SIG-M5 (cell line): ENCODE data around the gene ABCB8.
"Not testable (repeated sequence)": the region's sequence is repeated elsewhere in the genome, so short reads cannot be mapped to it uniquely, and the experiment has no call there.

Source experiments
- DNase-seq: peaks from one replicate; lab custom pipeline; 2025; lab: John Stamatoyannopoulos, UW

ABCB8 gene

DNA sequence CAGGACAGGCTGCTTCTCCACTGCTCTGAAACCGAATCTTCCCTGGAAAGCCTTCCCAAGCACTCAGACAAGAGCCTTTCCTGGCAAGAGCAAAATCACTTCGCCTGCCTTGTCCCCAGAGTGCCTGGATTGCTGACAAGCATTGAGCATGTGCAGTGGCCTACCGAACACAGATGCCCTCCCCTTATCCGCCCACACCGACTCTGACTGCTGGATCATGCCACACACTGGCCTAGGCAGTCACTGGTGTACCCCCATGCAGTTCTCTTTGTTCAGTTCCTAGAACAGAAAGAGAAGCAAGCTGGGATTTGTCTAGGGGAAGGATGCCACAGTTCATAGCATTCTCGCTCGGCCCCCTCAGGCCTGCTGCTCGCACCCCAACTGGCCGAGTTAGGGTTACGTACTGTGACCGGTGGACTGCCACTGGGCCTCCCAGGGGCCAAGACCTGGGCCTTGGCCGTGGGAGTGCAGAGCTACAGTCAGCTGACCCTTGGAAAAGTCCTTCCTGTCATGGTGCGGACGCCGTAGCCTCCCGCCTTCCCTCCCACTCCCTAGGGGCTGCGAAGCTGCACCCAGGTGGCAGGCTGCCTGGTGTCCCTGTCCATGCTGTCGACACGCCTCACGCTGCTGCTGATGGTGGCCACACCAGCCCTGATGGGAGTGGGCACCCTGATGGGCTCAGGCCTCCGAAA, 6.9 kb downstream of the ABCB8 start:
- DNase-seq = no peak

DNA sequence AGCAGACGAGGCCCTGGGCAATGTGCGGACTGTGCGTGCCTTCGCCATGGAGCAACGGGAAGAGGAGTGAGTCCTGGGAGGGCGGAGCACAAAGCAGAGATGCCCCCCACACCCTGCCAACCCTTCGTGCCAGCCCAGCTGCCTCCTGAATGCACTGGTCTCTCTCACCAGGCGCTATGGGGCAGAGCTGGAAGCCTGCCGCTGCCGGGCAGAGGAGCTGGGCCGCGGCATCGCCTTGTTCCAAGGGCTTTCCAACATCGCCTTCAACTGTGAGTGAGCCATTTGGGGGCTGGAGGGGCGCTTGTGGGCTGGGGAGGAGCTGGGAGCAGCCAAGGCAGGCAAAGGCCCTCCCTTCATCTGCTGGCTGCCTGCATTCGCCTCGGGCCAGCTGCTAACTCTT, 7.7 kb downstream of the ABCB8 start:
- no peak for DNase-seq

DNA sequence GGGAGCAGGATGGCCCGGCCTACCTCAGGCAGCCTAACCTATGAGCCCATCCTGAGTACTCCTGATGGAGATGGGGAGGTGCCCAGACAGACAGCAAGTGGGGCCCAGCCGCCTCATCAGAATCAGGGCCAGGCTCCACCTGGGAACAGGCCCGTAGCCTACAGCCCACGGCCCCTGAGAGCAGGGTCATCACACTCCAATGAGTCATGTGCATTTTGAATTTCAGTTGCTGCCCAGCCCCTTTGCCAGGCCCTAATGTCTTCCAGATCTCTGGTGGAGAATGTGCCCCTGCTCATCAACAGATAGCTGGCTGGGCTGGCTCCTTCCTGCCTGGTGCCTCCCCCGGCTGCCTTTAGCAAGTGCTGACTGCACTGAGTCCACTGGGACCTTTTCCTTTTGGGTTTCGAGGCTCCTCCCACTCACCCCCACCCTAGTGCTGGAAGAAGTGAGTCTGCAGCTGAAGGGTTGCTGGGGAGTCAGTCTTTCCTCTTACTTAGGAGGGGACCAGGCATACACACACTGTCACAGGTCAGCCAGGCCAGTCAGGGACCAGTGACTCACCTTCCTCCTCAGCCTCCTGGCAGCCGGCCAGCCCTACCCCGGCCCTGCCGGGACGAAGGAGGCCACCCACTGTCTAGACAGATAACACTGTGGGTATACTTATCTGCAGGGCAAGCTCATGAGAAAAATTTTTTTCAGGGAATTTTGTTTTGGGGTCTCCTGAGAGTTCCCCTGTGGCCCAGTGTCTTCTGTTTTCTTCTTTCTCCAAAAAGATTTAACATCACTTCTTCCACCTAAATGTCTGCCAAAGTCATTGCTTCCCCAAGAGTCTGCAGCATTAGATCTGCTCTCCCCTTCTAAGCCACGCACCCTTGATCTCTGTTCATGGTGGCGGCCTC, 10.9 kb downstream of the ABCB8 start:
- DNase-seq = no peak

DNA sequence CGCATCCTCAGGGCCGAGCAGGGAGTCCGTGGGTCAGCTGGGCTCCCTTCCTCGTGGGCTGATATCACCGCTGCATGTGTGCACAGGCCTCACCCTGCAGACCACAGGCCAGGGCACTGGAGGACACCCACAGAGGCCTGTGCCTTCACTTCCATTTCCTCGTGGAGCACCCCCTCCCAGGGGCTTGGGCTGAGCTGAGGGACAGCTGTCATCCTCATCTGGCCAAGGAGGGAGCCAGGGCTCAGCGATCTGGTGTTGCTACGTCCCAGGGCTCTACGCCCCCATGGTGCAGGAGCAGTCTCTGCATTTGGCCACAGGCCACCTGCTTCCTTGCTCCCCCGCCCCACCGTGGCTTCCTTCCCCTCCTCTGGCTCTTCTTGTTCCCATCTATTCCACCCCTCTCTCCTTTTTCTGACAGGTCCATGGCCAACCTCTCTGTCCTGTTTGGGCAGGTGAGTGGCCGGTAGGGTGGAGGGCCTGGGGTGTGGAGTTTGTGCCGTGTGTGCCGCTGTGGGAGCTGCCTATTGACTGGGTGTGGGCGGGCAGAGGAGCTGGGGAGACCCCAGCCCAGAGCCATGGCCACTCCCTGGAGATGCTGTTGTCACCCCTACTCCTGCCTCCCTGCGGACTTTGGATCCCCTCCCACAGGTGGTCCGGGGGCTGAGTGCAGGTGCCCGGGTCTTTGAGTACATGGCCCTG, 11.7 kb downstream of the ABCB8 start:
- DNase-seq = no peak

DNA sequence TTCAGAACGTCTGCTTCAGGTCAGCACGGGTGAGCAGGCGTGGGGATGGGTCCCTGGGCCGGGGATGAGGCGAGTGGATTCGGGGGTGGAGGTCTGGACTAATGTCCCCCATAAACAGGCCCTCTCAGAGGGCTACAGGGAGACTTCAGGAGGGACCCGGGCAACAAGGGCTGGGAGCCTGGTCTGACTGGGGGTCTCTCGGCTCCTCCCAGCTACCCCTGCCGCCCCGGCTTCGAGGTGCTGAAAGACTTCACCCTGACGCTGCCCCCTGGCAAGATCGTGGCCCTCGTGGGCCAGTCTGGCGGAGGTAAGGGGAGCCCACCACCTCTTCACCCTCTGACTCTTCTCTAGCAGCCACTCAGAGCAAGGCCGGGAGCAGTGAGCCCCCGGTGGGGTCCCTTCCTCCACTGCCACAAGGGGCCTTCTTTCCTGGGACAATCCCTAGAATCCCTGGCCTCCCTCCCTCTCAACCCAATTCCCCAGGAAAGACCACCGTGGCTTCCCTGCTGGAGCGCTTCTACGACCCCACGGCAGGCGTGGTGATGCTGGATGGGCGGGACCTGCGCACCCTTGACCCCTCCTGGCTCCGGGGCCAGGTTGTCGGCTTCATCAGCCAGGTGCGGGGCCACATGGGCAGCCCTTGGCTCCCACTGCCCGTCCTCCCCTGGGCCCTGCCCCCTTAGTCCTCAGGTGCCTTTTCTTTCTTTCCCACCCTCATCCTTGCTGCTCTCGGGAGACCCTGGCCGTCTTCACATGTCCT, 12.5 kb downstream of the ABCB8 start:
- no peak for DNase-seq

DNA sequence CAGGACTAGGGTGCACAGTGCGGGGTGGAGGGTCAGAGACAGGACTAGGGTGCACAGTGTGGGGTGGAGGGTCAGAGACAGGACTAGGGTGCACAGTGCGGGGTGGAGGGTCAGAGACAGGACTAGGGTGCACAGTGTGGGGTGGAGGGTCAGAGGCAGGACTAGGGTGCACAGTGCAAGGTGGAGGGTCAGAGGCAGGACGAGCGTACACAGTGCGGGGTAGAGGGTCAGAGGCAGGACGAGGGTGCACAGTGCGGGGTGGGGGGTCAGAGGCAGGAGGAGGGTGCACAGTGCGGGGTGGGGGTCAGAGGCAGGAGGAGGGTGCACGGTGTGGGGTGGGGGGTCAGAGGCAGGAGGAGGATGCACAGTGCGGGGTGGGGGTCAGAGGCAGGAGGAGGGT, 15.2 kb downstream of the ABCB8 start:
- not testable (repeated sequence) for DNase-seq

DNA sequence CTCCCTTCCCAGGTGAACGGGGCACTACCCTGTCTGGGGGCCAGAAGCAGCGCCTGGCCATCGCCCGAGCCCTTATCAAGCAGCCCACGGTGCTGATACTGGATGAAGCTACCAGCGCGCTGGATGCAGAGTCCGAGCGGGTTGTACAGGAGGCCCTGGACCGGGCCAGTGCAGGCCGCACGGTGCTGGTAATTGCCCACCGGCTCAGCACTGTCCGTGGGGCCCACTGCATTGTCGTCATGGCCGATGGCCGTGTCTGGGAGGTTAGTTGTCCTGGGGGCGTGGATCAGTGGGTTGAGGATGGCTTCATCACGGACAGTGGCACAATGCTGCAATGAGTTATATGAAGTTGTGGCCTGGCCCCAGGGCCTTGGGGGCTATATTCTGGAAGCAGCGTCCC, 15.7 kb downstream of the ABCB8 start:
- no peak for DNase-seq

DNA sequence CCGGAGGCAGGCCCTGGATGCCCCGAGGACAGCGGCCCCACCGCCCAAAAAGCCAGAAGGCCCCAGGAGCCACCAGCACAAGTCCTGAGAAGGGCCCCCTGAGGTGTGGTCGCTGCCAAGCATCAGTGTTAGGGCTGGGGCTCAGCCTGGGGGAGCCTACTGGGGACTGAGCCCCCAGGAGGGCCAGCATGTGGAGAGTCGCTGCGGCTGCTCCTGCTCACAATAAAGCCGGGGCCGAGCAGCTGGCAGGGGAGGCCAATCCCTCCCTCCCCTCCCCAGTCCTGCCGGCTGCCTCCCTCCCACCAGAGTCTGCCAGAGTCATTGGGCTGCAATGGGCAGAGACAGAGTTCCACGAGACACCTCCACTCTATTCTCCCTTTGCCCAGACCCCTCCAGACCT, 17.0 kb downstream of the ABCB8 start:
- no peak for DNase-seq

DNA sequence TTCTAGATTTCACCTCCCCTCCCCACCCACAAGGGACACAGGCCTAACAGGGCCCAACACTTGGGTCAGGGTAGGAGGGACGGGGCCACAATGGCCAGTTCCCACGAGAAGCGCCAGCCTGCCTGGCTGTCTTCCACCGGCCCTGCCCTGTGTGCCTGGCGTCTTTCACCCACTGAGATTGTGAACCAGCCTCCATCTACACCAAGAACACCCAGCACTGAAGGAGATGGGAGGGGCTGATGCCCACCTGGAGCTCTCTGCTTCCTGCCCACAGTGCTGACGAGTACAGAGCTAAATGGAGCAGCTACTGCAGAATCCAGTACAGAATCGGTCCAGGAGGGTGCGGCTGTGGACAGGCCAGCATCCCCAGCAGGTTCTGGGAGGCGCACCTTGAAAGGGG, 17.7 kb downstream of the ABCB8 start:
- no peak for DNase-seq

DNA sequence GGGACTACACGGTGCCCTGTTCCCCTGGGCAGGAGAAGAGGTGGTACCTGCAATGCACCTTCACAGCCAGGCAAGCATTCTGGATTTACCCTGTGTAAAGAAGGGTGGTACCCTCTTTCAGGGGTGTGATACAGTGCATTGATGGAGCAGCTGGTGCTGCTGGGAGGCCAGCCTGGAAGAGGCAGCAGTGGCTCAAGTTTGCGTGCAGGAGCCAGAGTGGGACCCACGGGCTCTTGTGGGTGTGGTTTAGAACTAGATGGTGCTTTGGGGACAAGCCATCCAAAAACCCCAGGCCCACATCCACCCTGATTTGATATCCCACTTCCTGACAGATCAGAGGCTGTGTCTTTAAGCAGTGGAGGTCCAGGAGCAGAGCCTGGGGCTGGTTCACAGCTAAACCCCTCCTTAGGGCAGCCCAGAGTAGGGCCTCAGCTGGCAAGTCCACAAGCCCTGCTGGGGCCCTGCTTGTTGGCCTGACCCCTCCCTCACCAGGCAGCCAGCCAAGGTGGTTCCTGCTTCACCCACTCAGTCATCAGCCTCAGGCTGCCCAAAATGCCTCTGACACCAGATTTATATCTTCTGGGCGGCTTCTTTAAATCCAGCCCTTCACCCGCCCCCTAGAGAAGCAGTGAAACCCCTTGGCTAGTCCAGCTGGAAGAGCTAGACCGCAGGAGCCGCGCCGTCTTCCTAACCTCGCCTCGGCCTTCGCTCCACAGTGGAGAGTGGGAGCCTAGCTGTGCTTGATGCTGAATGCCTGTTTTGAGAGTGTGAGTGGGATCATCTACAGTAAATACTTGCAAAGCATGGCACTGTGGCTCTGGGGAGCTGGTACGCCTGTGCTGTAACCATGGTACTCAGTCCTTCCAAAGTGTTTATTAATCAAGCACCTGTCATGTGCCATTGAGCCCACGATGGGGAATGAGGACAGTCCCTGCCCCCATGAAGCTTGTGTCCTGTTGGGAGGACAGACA, 18.6 kb downstream of the ABCB8 start:
- no peak for DNase-seq

DNA sequence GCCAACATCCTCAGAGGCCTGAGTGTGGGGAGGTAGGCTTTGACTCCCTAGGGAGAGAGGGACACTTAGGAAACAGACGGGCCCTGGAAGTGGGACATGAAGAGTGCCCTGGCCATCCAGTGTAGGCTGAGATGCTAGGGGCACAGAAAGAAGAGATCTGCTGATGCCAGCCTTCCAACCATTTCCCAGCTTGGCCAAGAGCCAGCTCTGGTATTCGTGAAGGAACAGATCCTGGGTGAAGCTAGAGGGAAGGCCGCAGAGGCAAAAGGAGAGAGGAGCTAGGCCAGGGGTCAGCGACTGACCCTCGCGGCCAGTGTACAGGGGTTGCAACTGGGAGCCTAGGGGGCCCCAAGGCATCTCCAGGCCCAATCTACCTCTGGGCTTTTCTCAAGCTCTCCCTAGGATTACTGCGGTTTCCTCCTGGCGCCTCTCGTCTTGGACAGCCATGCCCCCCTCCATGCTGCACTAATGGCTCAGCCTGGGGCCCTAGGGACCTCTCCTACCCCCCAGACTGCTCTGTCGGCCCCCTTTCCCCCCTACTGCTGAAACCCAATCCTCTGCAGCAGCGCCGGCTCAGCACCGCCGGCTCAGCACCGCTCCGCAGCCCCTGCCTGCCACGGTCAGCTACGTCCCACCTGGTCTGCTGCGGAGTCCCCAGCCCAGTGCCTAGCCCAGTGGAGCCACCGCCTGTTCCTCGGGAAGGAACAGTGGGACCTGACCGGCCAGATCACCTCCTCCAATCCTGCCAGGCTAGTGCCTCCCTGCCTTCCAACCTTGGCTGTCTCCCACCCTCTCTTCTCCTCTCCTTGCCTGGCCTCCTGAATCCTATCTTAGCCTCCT, 19.9 kb downstream of the ABCB8 start, which contains the start of gene ASIC3:
Gene ASIC3 (plus strand): TSS at position 556 of the 840 bp plus-strand sequence. CDS start 355 bp downstream, outside the sequence.
- DNase-seq = no peak

DNA sequence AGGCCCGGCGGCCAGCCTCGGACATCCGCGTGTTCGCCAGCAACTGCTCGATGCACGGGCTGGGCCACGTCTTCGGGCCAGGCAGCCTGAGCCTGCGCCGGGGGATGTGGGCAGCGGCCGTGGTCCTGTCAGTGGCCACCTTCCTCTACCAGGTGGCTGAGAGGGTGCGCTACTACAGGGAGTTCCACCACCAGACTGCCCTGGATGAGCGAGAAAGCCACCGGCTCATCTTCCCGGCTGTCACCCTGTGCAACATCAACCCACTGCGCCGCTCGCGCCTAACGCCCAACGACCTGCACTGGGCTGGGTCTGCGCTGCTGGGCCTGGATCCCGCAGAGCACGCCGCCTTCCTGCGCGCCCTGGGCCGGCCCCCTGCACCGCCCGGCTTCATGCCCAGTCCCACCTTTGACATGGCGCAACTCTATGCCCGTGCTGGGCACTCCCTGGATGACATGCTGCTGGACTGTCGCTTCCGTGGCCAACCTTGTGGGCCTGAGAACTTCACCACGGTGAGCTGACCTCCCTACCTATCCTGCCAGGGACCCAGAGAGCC, 20.7 kb downstream of the ABCB8 start:
- DNase-seq = no peak

DNA sequence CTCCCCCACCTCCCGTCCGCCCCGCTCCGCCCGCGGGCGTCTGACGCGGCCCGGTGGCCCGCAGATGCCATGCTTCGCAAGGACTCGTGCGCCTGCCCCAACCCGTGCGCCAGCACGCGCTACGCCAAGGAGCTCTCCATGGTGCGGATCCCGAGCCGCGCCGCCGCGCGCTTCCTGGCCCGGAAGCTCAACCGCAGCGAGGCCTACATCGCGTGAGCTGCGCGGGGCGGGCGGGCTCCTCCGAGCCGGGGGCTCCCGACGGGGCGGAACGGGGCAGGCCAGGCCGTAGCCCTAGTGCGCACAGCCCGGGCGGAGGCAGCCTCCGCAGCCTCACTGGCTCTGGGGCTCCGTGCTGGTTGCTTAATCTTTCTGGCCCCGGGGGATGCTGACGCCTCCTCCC, 22.9 kb downstream of the ABCB8 start:
- DNase-seq = no peak

DNA sequence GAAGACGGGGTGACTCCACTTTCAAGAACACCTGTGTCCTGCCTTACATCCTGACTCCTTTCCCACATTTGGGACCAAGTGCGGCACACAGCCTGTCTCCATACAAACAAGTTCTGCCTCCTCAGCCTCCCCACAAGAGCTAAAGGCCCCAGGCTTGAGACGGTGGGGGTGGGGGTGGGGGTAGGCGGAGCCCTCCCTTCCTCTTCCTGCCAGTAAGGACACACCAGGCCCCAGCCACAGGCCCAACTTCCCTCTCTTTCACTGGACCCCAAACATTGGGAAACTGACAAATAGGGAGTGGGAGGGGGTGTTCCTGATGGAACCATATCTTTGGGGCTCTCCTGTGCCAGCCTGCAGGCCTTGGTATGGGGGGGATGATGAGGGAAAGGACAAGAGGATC, 24.8 kb downstream of the ABCB8 start:
- DNase-seq = no peak

DNA sequence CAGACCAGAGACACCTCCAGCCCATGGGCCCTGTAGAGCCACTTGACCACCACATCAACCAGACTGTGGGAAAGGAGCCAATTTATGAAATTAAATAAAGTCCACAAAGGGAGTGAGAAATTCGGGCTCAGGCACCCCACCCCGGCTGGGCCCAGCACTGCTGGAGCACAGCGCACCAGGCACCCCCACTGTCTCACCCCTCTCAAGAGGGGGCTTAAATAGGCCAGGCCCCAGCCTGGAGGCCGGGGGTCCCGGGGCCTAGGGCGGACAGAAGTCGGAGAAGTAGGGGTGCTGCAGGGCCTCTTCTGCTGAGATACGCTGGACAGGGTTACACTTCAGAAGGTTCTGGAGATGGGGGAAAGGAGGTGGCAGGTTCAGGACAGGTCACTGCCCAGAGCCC, 25.5 kb downstream of the ABCB8 start:
- no peak for DNase-seq

DNA sequence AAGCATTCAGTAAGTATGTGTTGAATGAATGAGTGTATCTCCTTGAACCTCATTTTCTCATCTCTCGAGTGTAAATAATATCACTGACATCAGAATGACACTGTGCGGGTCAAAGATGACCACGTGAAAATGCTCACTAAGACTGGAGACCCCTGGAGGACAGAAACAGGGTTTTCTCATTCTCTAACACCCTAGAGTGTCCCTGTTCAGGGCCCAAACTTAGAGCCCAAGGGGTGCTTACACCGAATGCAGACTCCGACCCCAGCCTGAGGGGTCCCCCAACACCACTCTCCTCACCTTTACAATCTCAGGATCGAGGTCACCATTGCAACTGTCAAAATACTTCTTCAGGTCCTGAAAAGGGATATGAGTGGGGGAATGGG, 28.0 kb downstream of the ABCB8 start:
- no peak for DNase-seq

DNA sequence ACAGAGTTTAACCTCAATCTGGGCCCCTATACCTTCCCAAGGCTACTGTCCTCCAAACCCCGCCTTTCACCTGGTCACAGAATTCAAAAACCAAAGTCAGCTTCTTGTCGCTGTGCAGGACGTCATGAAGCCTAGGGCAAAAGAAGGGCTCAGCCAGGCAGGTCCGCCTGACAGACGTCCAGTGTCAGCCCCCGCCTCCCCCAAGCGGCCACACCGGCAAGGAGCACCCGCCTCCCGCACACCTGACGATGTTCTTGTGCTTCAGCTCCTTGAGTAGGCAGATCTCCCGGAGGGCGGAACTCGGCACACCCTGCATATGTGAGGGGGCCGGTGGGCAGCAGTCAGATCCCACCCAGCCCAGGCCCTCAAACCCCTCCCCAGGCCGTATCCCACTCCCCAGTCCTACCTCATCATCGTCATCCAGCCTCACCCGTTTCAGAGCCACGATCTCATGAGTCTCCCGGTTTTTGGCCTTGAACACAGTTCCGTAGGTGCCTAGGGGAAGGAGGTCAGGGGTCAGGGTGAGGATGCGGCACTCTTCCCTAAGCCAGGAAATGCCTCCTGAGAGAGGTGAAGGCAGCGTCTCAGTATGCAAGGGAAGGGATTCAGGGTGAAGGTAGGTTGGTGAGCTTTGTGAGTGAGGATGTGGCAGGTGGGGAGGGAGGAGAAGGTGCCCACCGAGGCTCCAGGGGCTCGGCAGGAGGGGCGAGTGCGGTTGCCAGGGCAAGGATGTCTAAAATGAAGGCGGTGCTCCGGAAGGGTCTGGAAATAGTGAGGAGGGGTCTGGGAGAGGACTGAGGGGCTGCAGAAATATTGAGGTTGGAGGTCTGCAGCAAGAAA, 28.6 kb downstream of the ABCB8 start:
- no peak for DNase-seq

DNA sequence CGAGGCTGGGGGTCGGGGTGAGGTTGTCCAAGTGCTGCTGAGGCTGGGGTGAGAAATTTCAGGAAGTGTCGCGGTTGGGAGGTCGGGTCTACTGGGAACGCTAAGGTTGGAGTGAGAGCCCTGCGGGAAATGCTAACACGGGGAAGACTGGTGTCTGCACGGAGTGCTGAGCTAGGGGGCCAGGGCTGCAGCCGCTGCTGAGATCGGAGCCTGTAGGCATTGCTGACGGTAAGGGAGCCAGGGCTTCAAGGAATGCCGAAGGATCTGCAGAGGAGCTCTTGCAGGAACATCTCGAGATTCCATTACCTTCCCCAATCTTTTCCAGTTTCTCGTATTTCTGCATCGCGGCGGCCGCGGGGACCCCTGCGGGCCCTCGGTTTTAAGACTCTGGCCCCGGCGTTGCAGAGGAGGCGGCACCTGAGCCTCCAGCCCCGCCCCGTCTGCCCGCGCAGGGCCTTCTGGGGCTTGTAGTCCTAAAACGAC, 29.3 kb downstream of the ABCB8 start, which contains the start of gene CDK5:
Gene CDK5 (minus strand): TSS at position 392 of the 483 bp plus-strand sequence. CDS start 49 bp downstream, at position 343.
- DNase-seq = no peak
